Neural cell (in vitro differentiated cells): Measurements from ENCODE around the gene DRAM1. TPM values are rescaled to one million over a fixed set of nuclear protein-coding genes. Genes with fewer than 3 reads are reported as not detected.
"Not testable (repeated sequence)": the region's sequence is repeated elsewhere in the genome, so short reads cannot be mapped to it uniquely, and the experiment has no call there.

Experiments
- H2AFZ ChIP-seq: fragments of 200-600, 300-800 bp; sonication (generic), shearing (Covaris generic); 2 replicates; pipeline ENCODE4 v1.6.0; 2014; ENCODE audit warnings: low read depth, mild to moderate bottlenecking, antibody characterized with exemption, low read length, moderate library complexity
- H3F3A ChIP-seq: fragments of 200-600 bp; shearing (Covaris generic); 2 replicates; pipeline ENCODE4 v1.6.1; 2016; ENCODE audit warnings: mild to moderate bottlenecking, moderate library complexity, mixed read lengths, antibody characterized with exemption, low read length; ENCODE audit not compliant: insufficient read depth, poor library complexity, severe bottlenecking
- H3K27ac ChIP-seq: fragments of 200-600, 300-800 bp; sonication (generic), shearing (Covaris generic); 2 replicates; pipeline ENCODE4 v1.5.1; 2014; ENCODE audit warnings: mild to moderate bottlenecking, low read length, moderate library complexity
- H3K27me3 ChIP-seq: fragments of 300-800, 200-600 bp; sonication (generic), shearing (Covaris generic); 2 replicates; pipeline ENCODE4 v1.6.0; 2014; ENCODE audit warnings: mild to moderate bottlenecking, low read depth, low read length, moderate library complexity; ENCODE audit not compliant: insufficient read depth
- H3K36me3 ChIP-seq: fragments of 300-800, 200-600 bp; sonication (generic), shearing (Covaris generic); 2 replicates; pipeline ENCODE4 v1.5.1; 2014; ENCODE audit warnings: mild to moderate bottlenecking, antibody characterized with exemption, low read length, moderate library complexity; ENCODE audit not compliant: insufficient read depth
- H3K4me2 ChIP-seq: fragments of 300-800, 200-600 bp; sonication (generic), shearing (Covaris generic); 2 replicates; pipeline ENCODE4 v1.6.0; 2014; ENCODE audit warnings: mild to moderate bottlenecking, low read length
- H3K4me3 ChIP-seq: fragments of 300-800, 200-600 bp; sonication (generic), shearing (Covaris generic); 2 replicates; pipeline ENCODE4 v1.5.1; 2014; ENCODE audit warnings: mild to moderate bottlenecking, low read length, moderate library complexity
- H3K79me2 ChIP-seq: fragments of 200-600 bp; shearing (Covaris generic); replicated peaks from 2 replicates; pipeline ENCODE4 v1.6.0; 2014; ENCODE audit warnings: mild to moderate bottlenecking, low read length, moderate library complexity; ENCODE audit not compliant: insufficient read depth
- H3K9ac ChIP-seq: fragments of 300-800, 200-600 bp; sonication (generic), shearing (Covaris generic); 2 replicates; pipeline ENCODE4 v1.6.1; 2016; ENCODE audit warnings: mild to moderate bottlenecking, low read length, mixed read lengths
- H3K9me2 ChIP-seq: fragments of 200-600 bp; shearing (Covaris generic); 2 replicates; pipeline ENCODE4 v1.6.1; 2016; ENCODE audit warnings: mild to moderate bottlenecking, low read length, mixed read lengths; ENCODE audit not compliant: insufficient read depth
- H3K9me3 ChIP-seq: fragments of 200-600, 300-800 bp; sonication (generic), shearing (Covaris generic); 2 replicates; pipeline ENCODE4 v1.6.1; 2016; ENCODE audit warnings: mild to moderate bottlenecking, mixed run types, low read length, moderate library complexity, mixed read lengths
- H4K20me1 ChIP-seq: fragments of 200-600 bp; shearing (Covaris generic); 2 replicates; pipeline ENCODE4 v1.6.1; 2016; ENCODE audit warnings: mild to moderate bottlenecking, mixed run types; ENCODE audit not compliant: insufficient read depth
- CTCF ChIP-seq: fragments of 450-650 bp; IDR thresholded peaks from 2 replicates; pipeline ENCODE4 v1.5.1; 2014; ENCODE audit warnings: antibody characterized with exemption, mild to moderate bottlenecking, moderate library complexity; ENCODE audit not compliant: poor library complexity, severe bottlenecking
- EP300 ChIP-seq: fragments of 450-650 bp; conservative IDR thresholded peaks from 2 replicates; pipeline ENCODE4 v1.6.1; 2014; ENCODE audit warnings: antibody characterized with exemption, mild to moderate bottlenecking, moderate library complexity; ENCODE audit not compliant: poor library complexity, severe bottlenecking
- EZH2 ChIP-seq: fragments of 200-600, 300-800 bp; shearing (Covaris generic), sonication (generic); IDR thresholded peaks from 2 replicates; pipeline ENCODE4 v1.6.1; 2014; ENCODE audit warnings: antibody characterized with exemption, low read length, borderline replicate concordance, mild to moderate bottlenecking; ENCODE audit not compliant: insufficient read depth, poor library complexity, severe bottlenecking
- MXI1 ChIP-seq: fragments of 450-650 bp; conservative IDR thresholded peaks from 2 replicates; pipeline ENCODE4 v1.6.1; 2014; ENCODE audit warnings: antibody characterized with exemption, mild to moderate bottlenecking; ENCODE audit not compliant: poor library complexity, severe bottlenecking
- POLR2AphosphoS5 ChIP-seq: IDR thresholded peaks from 2 replicates; pipeline ENCODE4 v1.6.1; 2012
- RAD21 ChIP-seq: fragments of 450-650 bp; conservative IDR thresholded peaks from 2 replicates; pipeline ENCODE4 v1.6.1; 2014; ENCODE audit warnings: antibody characterized with exemption, mild to moderate bottlenecking, moderate library complexity
- REST ChIP-seq: IDR thresholded peaks from 2 replicates; pipeline ENCODE4 v1.6.1; 2012; ENCODE audit warnings: borderline replicate concordance
- SMC3 ChIP-seq: fragments of 450-650 bp; conservative IDR thresholded peaks from 2 replicates; pipeline ENCODE4 v1.6.1; 2014; ENCODE audit warnings: antibody characterized with exemption, mild to moderate bottlenecking, moderate library complexity; ENCODE audit not compliant: poor library complexity
- TAF1 ChIP-seq: IDR thresholded peaks from 2 replicates; pipeline ENCODE4 v1.6.1; 2012; ENCODE audit warnings: low read depth
- polyA plus RNA-seq: library from polyadenylated mRNA; depleted of rRNA; stranded (reverse); fragments of >200 nt; gene quantifications from 2 replicates; pipeline ENCODE4 v1.2.3, GENCODE V29; 2014

The DRAM1 gene
- polyA plus RNA-seq, 1 donor from 2014 or later, result 0.17 TPM

GRCh38 chr12:101918805-101919204, 41.4 kb downstream of the DRAM1 start:
- H3K36me3 ChIP-seq, H3K9me3 ChIP-seq, H3K4me3 ChIP-seq, H3K79me2 ChIP-seq, H3F3A ChIP-seq, H3K27ac ChIP-seq, H3K9ac ChIP-seq, H4K20me1 ChIP-seq, H3K27me3 ChIP-seq, H2AFZ ChIP-seq, H3K9me2 ChIP-seq, H3K4me2 ChIP-seq: not testable (repeated sequence)

GRCh38 chr12:101919447-101919846, 42.1 kb downstream of the DRAM1 start:
- Histone ChIP-seq H3K36me3 (no peaks in the 10 kb centered on the region), H3K27me3 (no peaks in the 10 kb centered on the region), H3K9ac (no peak overlapping the region), H2AFZ (no peak overlapping the region), H3K27ac (no peak overlapping the region), H3K4me2 (no peak overlapping the region), H3K4me3 (no peak overlapping the region), H3K9me2 (no peaks in the 10 kb centered on the region), H3K9me3 (no peaks in the 10 kb centered on the region), H3K79me2 (no peaks in the 10 kb centered on the region), H4K20me1 (no peaks in the 10 kb centered on the region), H3F3A (no peaks in the 10 kb centered on the region)
- no peak for TF ChIP-seq RAD21
- no peak for TF ChIP-seq CTCF
- no peak for TF ChIP-seq TAF1
- TF ChIP-seq MXI1, result no peak
- no peak for TF ChIP-seq SMC3
- no peak for TF ChIP-seq REST
- TF ChIP-seq EP300, result no peak
- TF ChIP-seq POLR2AphosphoS5, result no peak
- no peak for TF ChIP-seq EZH2

- no peak overlapping the region for H3K9ac ChIP-seq
- no peaks in the 10 kb centered on the region for H3K79me2 ChIP-seq
- no peak overlapping the region for H3K4me3 ChIP-seq
- no peaks in the 10 kb centered on the region for H3F3A ChIP-seq
- H2AFZ ChIP-seq, result no peak overlapping the region
- H4K20me1 ChIP-seq, result no peaks in the 10 kb centered on the region
- H3K4me2 ChIP-seq, result no peak overlapping the region
- H3K9me2 ChIP-seq, result no peaks in the 10 kb centered on the region
- H3K27ac ChIP-seq, result no peak overlapping the region
- no peaks in the 10 kb centered on the region for H3K36me3 ChIP-seq
- no peaks in the 10 kb centered on the region for H3K9me3 ChIP-seq
- H3K27me3 ChIP-seq, result no peaks in the 10 kb centered on the region
- TF ChIP-seq EZH2 (no peak), RAD21 (no peak), MXI1 (no peak), POLR2AphosphoS5 (no peak), REST (no peak), SMC3 (no peak), EP300 (no peak), CTCF (no peak), TAF1 (no peak)
These were observed 43.5 kb downstream of the DRAM1 start for GRCh38 chr12:101920906-101921305.
